Right atrium auricular region (tissue), 2 donors: Measurements from ENCODE around the gene NUDT12. TPM values are rescaled to one million over a fixed set of nuclear protein-coding genes. Genes with fewer than 3 reads are reported as not detected.

Experiments used
- DNase-seq: peaks from one replicate; pipeline ENCODE4 v3.0.0-alpha.2; 2019; ENCODE audit warnings: low spot score
- H3K27ac ChIP-seq, 2 donors: fragments of 200-600 bp; sonication (generic); 1 replicate in 1 of 2; 2 replicates in 1 of 2; pipeline ENCODE4 v1.5.1; 2016 to 2019
- H3K27me3 ChIP-seq, 2 donors: fragments of 200-600 bp; sonication (generic); one replicate each; pipeline versions ENCODE4 v1.5.1 to v1.6.0; 2017 to 2019
- H3K36me3 ChIP-seq: fragments of 200-600 bp; sonication (generic); one replicate; pipeline ENCODE4 v1.5.1; 2016
- H3K4me1 ChIP-seq, 2 donors: fragments of 200-600 bp; sonication (generic); one replicate each; pipeline versions ENCODE4 v1.5.1 to v1.6.0; 2017 to 2019
- H3K4me3 ChIP-seq, 2 donors: fragments of 200-600 bp; sonication (generic); 1 replicate in 1 of 2; 2 replicates in 1 of 2; pipeline ENCODE4 v1.5.1; 2017 to 2019; ENCODE audit warnings: mild to moderate bottlenecking in 1 of 2, moderate library complexity in 1 of 2
- H3K9me3 ChIP-seq, 2 donors: fragments of 200-600 bp; sonication (generic); one replicate each; pipeline ENCODE4 v1.5.1; 2019
- total RNA-seq, 2 donors: library from RNA; depleted of rRNA; stranded (reverse); fragments of >200 nt; gene quantifications; one replicate each; pipeline ENCODE4 v1.1.0, GENCODE V29; 2016
- TF ChIP-seq, protein P1 (sequence below), 2 donors: fragments of 200-600 bp; sonication (generic); IDR thresholded peaks; one replicate each; pipeline ENCODE4 v1.5.1; 2019; ENCODE audit warnings: antibody characterized with exemption in 2 of 2

Gene NUDT12
- 10 to 100 TPM in 1 of 2 donors, 1 to 10 TPM in 1; 6.2 to 11.5 TPM for total RNA-seq

DNA sequence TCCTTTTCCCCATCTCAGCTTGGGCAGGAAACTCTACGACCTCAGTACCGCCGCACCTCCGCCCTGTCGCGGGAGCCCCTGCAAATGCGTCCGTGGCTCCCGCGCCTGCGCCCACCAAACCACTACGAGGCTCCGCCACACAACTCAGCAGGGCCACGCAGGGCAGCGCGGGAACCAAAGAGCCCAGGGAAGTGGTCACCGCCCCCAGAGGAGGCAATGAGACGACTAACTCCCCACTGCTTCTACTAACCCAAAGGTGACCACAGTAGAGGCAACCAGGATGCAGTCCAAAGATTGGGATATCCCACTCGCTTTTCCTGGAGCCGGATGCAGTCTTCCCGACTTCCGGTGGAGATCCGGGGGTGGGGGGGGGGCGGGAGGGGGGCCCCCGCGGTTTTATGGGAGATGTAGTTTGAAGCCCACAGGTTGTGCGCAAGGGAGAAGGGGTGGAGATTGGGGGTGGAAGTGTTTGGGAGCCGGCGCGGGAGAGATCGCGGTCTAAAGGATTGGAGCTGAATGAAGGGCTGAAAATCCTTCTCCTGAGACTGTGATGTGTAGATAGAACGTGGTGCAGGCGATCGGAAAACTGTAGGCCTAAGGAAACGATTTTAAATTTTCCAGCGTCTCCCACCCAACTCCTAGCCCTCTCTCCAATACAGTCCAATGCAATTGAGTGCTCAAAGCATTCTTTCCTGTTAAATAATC is at the start of gene NUDT12:
TSS of gene NUDT12 (minus strand) at position 337 of the 705 bp plus-strand sequence. CDS start 2,541 bp downstream, outside the sequence.
- TF ChIP-seq, protein P1, sequence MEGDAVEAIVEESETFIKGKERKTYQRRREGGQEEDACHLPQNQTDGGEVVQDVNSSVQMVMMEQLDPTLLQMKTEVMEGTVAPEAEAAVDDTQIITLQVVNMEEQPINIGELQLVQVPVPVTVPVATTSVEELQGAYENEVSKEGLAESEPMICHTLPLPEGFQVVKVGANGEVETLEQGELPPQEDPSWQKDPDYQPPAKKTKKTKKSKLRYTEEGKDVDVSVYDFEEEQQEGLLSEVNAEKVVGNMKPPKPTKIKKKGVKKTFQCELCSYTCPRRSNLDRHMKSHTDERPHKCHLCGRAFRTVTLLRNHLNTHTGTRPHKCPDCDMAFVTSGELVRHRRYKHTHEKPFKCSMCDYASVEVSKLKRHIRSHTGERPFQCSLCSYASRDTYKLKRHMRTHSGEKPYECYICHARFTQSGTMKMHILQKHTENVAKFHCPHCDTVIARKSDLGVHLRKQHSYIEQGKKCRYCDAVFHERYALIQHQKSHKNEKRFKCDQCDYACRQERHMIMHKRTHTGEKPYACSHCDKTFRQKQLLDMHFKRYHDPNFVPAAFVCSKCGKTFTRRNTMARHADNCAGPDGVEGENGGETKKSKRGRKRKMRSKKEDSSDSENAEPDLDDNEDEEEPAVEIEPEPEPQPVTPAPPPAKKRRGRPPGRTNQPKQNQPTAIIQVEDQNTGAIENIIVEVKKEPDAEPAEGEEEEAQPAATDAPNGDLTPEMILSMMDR (IDR thresholded peaks at IDR 0.05), result no peak
- peak; percentile 73 for DNase-seq
- Histone ChIP-seq H3K9me3 (no peaks in the 10 kb centered on the region), H3K4me3 (peak within 1 kb of the TSS; percentile 65 to 72), H3K36me3 (no peaks in the 10 kb centered on the region), H3K4me1 (peaks cover 0 to 9% of the 10 kb centered on the region in 2 donors), H3K27ac (peak within 1 kb of the TSS; percentile 91), H3K27me3 (no peaks in the 10 kb centered on the region)

DNA sequence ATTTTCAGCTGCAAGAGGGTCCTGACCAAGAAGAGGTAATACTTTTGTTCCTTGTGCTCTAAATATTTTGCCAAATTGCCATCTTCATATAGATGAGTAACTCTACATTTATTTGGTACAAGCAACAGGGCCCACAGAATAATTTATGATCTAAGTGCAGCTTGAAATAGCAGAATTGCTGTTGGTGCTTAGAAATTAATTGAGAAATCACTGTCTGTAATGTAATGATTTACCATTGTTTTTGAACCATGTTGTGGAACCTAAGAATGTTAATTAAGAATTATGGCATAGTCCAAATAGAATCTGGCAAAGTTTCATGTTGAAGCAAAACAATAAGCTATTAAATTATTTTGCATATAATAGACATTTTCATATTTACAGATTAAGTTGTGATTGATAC is 44.8 kb upstream of the NUDT12 start:
- H3K4me3 ChIP-seq, result no peak overlapping the region
- TF ChIP-seq, protein P1 (IDR thresholded peaks at IDR 0.05), result no peak
- no peak for DNase-seq
- H3K27me3 ChIP-seq, result no peaks in the 10 kb centered on the region
- H3K9me3 ChIP-seq, result no peaks in the 10 kb centered on the region
- H3K4me1 ChIP-seq, result no peaks in the 10 kb centered on the region
- no peaks in the 10 kb centered on the region for H3K36me3 ChIP-seq
- H3K27ac ChIP-seq, result no peak overlapping the region

DNA sequence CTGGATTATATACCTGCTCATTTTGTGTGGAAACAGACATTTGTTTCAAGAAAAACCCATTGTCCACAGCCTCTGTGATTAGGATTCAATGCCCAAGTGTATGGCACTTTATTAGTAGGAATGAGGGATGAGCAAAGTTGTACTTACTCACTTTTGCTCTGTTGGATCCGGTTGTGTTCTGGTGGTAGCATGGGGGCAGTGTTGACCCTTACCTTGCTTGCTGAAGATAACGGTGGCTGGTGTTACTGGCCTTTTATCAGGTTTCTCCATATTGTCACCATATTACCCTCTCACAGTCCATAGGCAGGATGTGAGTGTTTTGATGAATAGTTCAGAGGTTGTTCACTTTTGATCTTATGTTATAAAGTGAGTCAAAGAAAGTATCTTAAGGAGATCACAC is 42.7 kb upstream of the NUDT12 start:
- Histone ChIP-seq H3K4me1 (no peaks in the 10 kb centered on the region), H3K27me3 (no peaks in the 10 kb centered on the region), H3K9me3 (no peaks in the 10 kb centered on the region), H3K4me3 (no peak overlapping the region), H3K27ac (no peak overlapping the region), H3K36me3 (no peaks in the 10 kb centered on the region)
- TF ChIP-seq, protein P1 (IDR thresholded peaks at IDR 0.05), result no peak
- DNase-seq, result no peak

DNA sequence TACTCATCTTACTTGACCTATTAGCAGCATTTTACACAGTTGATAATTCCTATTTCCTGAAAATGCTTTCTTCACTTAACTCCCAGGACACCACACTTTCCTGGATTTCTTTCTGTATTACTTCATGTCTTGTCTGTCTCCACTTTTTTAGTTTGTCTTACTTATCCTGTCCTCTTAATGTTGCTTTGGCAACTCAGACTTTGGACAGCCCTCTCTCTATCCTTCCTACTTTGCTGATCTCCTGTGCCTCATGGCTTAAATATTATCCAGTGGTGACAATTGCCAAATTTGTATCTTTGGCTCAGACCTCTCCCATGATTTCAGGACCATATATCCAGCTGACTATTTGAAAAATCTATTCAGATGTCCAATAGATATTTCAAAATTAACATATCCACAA is 39.8 kb upstream of the NUDT12 start:
- H3K27me3 ChIP-seq, result no peaks in the 10 kb centered on the region
- TF ChIP-seq, protein P1 (IDR thresholded peaks at IDR 0.05), result no peak
- no peak overlapping the region for H3K4me3 ChIP-seq
- no peaks in the 10 kb centered on the region for H3K36me3 ChIP-seq
- H3K9me3 ChIP-seq, result no peaks in the 10 kb centered on the region
- H3K4me1 ChIP-seq, result no peaks in the 10 kb centered on the region
- no peak for DNase-seq
- no peak overlapping the region for H3K27ac ChIP-seq

DNA sequence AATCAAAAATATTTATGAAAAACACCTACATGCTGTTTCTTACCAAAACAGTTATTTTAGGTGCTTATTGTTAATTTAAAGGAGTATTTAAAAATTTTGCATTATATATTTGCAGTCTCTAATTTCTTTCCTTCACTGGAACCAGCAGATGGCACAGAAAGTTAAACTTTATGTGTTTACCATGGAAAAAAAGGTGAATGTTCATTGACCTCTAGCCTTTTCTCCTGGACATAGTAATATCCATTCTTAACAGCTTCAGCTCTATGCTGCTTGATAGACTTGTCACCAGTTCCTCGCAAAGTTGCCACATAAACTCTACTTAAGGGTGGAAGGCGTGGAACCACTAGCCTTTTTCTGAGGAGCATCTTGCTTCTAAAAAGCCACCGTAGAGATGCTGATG is 38.7 kb upstream of the NUDT12 start:
- Histone ChIP-seq H3K4me3 (no peak overlapping the region), H3K36me3 (no peaks in the 10 kb centered on the region), H3K27ac (no peak overlapping the region), H3K27me3 (no peaks in the 10 kb centered on the region), H3K9me3 (no peaks in the 10 kb centered on the region), H3K4me1 (no peaks in the 10 kb centered on the region)
- DNase-seq, result no peak
- TF ChIP-seq, protein P1 (IDR thresholded peaks at IDR 0.05), result no peak

DNA sequence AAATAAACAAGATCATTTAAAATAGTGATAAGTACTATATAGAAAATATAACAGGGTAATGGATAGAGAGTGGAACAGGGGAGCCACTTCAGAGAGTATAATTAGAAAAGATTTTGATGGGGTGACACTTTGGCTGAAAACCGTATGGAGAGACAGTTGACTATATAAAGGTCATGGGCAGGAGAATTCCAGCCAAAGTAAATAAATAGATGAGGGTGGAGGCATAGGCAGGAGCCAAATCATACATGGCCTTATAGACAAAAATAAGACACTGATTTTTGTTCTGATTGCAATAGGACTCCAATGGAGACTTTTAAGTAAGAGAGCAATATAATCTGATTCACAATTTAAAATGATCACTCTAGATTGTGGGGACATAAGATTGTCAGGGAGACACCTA is 37.5 kb upstream of the NUDT12 start:
- Histone ChIP-seq H3K36me3 (no peaks in the 10 kb centered on the region), H3K27ac (no peak overlapping the region), H3K4me3 (no peak overlapping the region), H3K27me3 (no peaks in the 10 kb centered on the region), H3K4me1 (no peaks in the 10 kb centered on the region), H3K9me3 (no peaks in the 10 kb centered on the region)
- TF ChIP-seq, protein P1 (IDR thresholded peaks at IDR 0.05), result no peak
- DNase-seq, result no peak
